T-cell (primary cell): ENCODE results near the gene C1orf174. TPM values are rescaled to one million over a fixed set of nuclear protein-coding genes. Genes with fewer than 3 reads are reported as not detected.

ENCODE experiments used
- ATAC-seq, 4 experiments: fragments of 200-7000 bp in 3 of 4; fragments of 150-1000 bp in 1 of 4; cut with Tn5 transposase; replicated peaks in 1 of 4; 1 replicate in 3 of 4; 2 replicates in 1 of 4; pipeline ENCODE4 v1.10.0; 2021; ENCODE audit warnings: moderate library complexity in 3 of 4, mild to moderate bottlenecking in 2 of 4, moderate number of reproducible peaks in 1 of 4
- CTCF ChIA-PET, 2 donors: fragments of 300-600 bp; sonication (Branson Sonifier 250); formaldehyde crosslinking; loops; one replicate each; lab custom pipeline; 2022; ENCODE audit warnings: antibody characterized with exemption in 2 of 2; lab: Charles Lee
- POLR2A ChIA-PET, 2 donors: fragments of 300-600 bp; sonication (Branson Sonifier 250); formaldehyde crosslinking; loops; one replicate each; lab custom pipeline; 2022; ENCODE audit warnings: antibody characterized with exemption in 2 of 2; lab: Charles Lee
- DNase-seq, 35 experiments: peaks; one replicate each; pipeline versions ENCODE4 v3.0.0 to v3.0.0-alpha.2; 2013 to 2023
- H3K27ac ChIP-seq: one replicate; pipeline ENCODE4 v1.5.1; 2013; ENCODE audit warnings: low read length
- H3K27me3 ChIP-seq, 2 experiments: replicated peaks in 1 of 2; 1 replicate in 1 of 2; 2 replicates in 1 of 2; pipeline versions ENCODE4 v1.6.1 to v1.7.0; 2013; ENCODE audit warnings: low read length in 1 of 2, mixed read lengths in 1 of 2; ENCODE audit not compliant: control insufficient read depth in 2 of 2, insufficient read depth in 2 of 2; ENCODE audit errors: extremely low read depth in 1 of 2
- H3K36me3 ChIP-seq, 2 donors: 1 replicate in 1 of 2; 2 replicates in 1 of 2; pipeline versions ENCODE4 v1.6.1 to v1.7.0; 2013; ENCODE audit warnings: low read length in 1 of 2; ENCODE audit not compliant: control insufficient read depth in 2 of 2, insufficient read depth in 1 of 2; ENCODE audit errors: extremely low read depth in 1 of 2
- H3K4me1 ChIP-seq, 2 experiments: 1 replicate in 1 of 2; 2 replicates in 1 of 2; pipeline versions ENCODE4 v1.6.1 to v1.7.0; 2013; ENCODE audit warnings: low read length in 2 of 2, mixed read lengths in 1 of 2; ENCODE audit not compliant: insufficient read depth in 2 of 2, control insufficient read depth in 1 of 2; ENCODE audit errors: extremely low read depth in 1 of 2
- H3K4me3 ChIP-seq, 2 donors: 1 replicate in 1 of 2; 2 replicates in 1 of 2; pipeline versions ENCODE4 v1.5.1 to v1.7.0; 2013; ENCODE audit warnings: mild to moderate bottlenecking in 2 of 2, low read length in 1 of 2, moderate library complexity in 1 of 2; ENCODE audit not compliant: control insufficient read depth in 1 of 2; ENCODE audit errors: extremely low read depth in 1 of 2
- H3K9me3 ChIP-seq: 2 replicates; pipeline ENCODE4 v1.7.0; 2013
- H3K27ac Mint-ChIP-seq, 2 donors: one replicate each; pipeline ENCODE4 v1.8.0; 2020 to 2021; ENCODE audit warnings: mild to moderate bottlenecking in 2 of 2, mixed read lengths in 2 of 2
- H3K27me3 Mint-ChIP-seq, 2 donors: one replicate each; pipeline ENCODE4 v1.8.0; 2021 to 2022; ENCODE audit warnings: mixed read lengths in 2 of 2
- H3K36me3 Mint-ChIP-seq: one replicate; pipeline ENCODE4 v1.8.0; 2021; ENCODE audit warnings: mixed read lengths
- H3K4me1 Mint-ChIP-seq, 3 donors: one replicate each; pipeline ENCODE4 v1.8.0; 2020 to 2022; ENCODE audit warnings: mixed read lengths in 3 of 3, mild to moderate bottlenecking in 1 of 3
- H3K4me3 Mint-ChIP-seq, 3 donors: one replicate each; pipeline ENCODE4 v1.8.0; 2020 to 2022; ENCODE audit warnings: mild to moderate bottlenecking in 3 of 3, mixed read lengths in 3 of 3, moderate library complexity in 3 of 3
- H3K9me3 Mint-ChIP-seq, 3 donors: one replicate each; pipeline ENCODE4 v1.8.0; 2020 to 2022; ENCODE audit warnings: mixed read lengths in 3 of 3
- WGBS: methylation state at CpG from one replicate; pipeline ENCODE4 v1.1.5; 2013; ENCODE audit warnings: missing lambda C conversion rate; ENCODE audit not compliant: insufficient coverage; 5-methylcytosine and 5-hydroxymethylcytosine counted together
- total RNA-seq, 35 experiments: library from RNA in 6 of 35; stranded (reverse) in 6 of 35; fragments of 120-200 nt in 1 of 35; gene quantifications; one replicate each; pipeline versions ENCODE4 v1.2.1 to v1.2.4 and lab custom pipeline; 2013 to 2026

C1orf174 gene
- total RNA-seq, 5 donors from 2014 or later (not counting 1 experiment from before 2014, with no cell fraction given) = 15.7 to 34.7 (median 33.4) TPM

- Histone ChIP-seq H3K4me1 (no peaks in the 10 kb centered on the region), H3K36me3 (no peaks in the 10 kb centered on the region), H3K27me3 (peaks cover 0 to 28% of the 10 kb centered on the region in 2 experiments), H3K27ac (no peak overlapping the region), H3K4me3 (no peak overlapping the region), H3K9me3 (no peaks in the 10 kb centered on the region)
- no peaks in the 10 kb centered on the region for H3K36me3 Mint-ChIP-seq
- ChIA-PET CTCF (no interaction called here), POLR2A (no interaction called here)
- WGBS = 82% methylated on average over 10 of the region's 12 CpGs
- no peaks in the 10 kb centered on the region for H3K4me1 Mint-ChIP-seq
- H3K27ac Mint-ChIP-seq = no peak overlapping the region
- no peak for ATAC-seq
- no peak for DNase-seq
- peaks cover 0 to 8% (median 6%) of the 10 kb centered on the region in 3 donors for H3K9me3 Mint-ChIP-seq
- H3K27me3 Mint-ChIP-seq = peaks cover 23 to 33% of the 10 kb centered on the region in 2 donors
- no peak overlapping the region for H3K4me3 Mint-ChIP-seq
Observed at GRCh38 chr1:3939242-3940080, 39.4 kb upstream of the C1orf174 start.

GRCh38 chr1:3932156-3932919 is 32.3 kb upstream of the C1orf174 start:
- H3K4me3 Mint-ChIP-seq = no peak overlapping the region
- no peak overlapping the region for H3K27ac Mint-ChIP-seq
- peaks cover 7 to 16% of the 10 kb centered on the region in 2 donors for H3K27me3 Mint-ChIP-seq
- Histone ChIP-seq H3K36me3 (no peaks in the 10 kb centered on the region), H3K4me3 (no peak overlapping the region), H3K27ac (no peak overlapping the region), H3K27me3 (peaks cover 0 to 19% of the 10 kb centered on the region in 2 experiments), H3K4me1 (no peaks in the 10 kb centered on the region), H3K9me3 (no peaks in the 10 kb centered on the region)
- 77% methylated on average over 16 of the region's 21 CpGs for WGBS
- no peak for DNase-seq
- POLR2A ChIA-PET = no interaction called here
- no peaks in the 10 kb centered on the region for H3K36me3 Mint-ChIP-seq
- CTCF ChIA-PET = no interaction called here
- no peak for ATAC-seq
- peaks cover 0 to 6% (median 0%) of the 10 kb centered on the region in 3 donors for H3K4me1 Mint-ChIP-seq
- peaks cover 5 to 6% (median 6%) of the 10 kb centered on the region in 3 donors for H3K9me3 Mint-ChIP-seq

- ATAC-seq (no peak), DNase-seq (no peak)
- Histone ChIP-seq H3K9me3 (no peaks in the 10 kb centered on the region), H3K36me3 (no peaks in the 10 kb centered on the region), H3K27ac (no peak overlapping the region), H3K4me1 (no peaks in the 10 kb centered on the region), H3K4me3 (no peak overlapping the region), H3K27me3 (peaks cover 0 to 19% of the 10 kb centered on the region in 2 experiments)
- POLR2A ChIA-PET = no interaction called here
- Mint-ChIP-seq H3K36me3 (no peaks in the 10 kb centered on the region), H3K27me3 (peaks cover 7 to 16% of the 10 kb centered on the region in 2 donors), H3K9me3 (peaks cover 0 to 5% (median 0%) of the 10 kb centered on the region in 3 donors), H3K27ac (no peak overlapping the region), H3K4me3 (no peak overlapping the region), H3K4me1 (peaks cover 0 to 6% (median 0%) of the 10 kb centered on the region in 3 donors)
- CTCF ChIA-PET = no interaction called here
- 79% methylated on average over 11 of the region's 17 CpGs for WGBS
Observed at GRCh38 chr1:3931007-3931912, 31.2 kb upstream of the C1orf174 start.

- Mint-ChIP-seq H3K4me3 (no peak overlapping the region), H3K27me3 (peaks cover 7 to 22% of the 10 kb centered on the region in 2 donors), H3K4me1 (peaks cover 0 to 6% (median 0%) of the 10 kb centered on the region in 3 donors), H3K27ac (peak overlapping the region in 1 of 2 donors; percentile 3), H3K36me3 (no peaks in the 10 kb centered on the region), H3K9me3 (peaks cover 0 to 5% (median 0%) of the 10 kb centered on the region in 3 donors)
- Histone ChIP-seq H3K27me3 (peaks cover 0 to 26% of the 10 kb centered on the region in 2 experiments), H3K4me3 (no peak overlapping the region), H3K9me3 (no peaks in the 10 kb centered on the region), H3K36me3 (no peaks in the 10 kb centered on the region), H3K4me1 (no peaks in the 10 kb centered on the region), H3K27ac (no peak overlapping the region)
- CTCF ChIA-PET = no interaction called here
- ATAC-seq (no peak), DNase-seq (no peak)
- 87% methylated on average over 7 of the region's 10 CpGs for WGBS
- POLR2A ChIA-PET = no interaction called here
Observed at GRCh38 chr1:3930301-3931006, 30.4 kb upstream of the C1orf174 start.

GRCh38 chr1:3929126-3929525 is 29.1 kb upstream of the C1orf174 start:
- Histone ChIP-seq H3K27me3 (peaks cover 0 to 27% of the 10 kb centered on the region in 2 experiments), H3K4me1 (no peaks in the 10 kb centered on the region), H3K4me3 (no peak overlapping the region), H3K27ac (no peak overlapping the region), H3K36me3 (no peaks in the 10 kb centered on the region), H3K9me3 (no peaks in the 10 kb centered on the region)
- Mint-ChIP-seq H3K4me1 (peaks cover 0 to 6% (median 0%) of the 10 kb centered on the region in 3 donors), H3K27me3 (peaks cover under 1 to 16% of the 10 kb centered on the region in 2 donors), H3K9me3 (peaks cover 0 to 5% (median 0%) of the 10 kb centered on the region in 3 donors), H3K4me3 (no peak overlapping the region), H3K27ac (no peak overlapping the region), H3K36me3 (no peaks in the 10 kb centered on the region)
- WGBS = 100% methylated on average over 2 of the region's 5 CpGs
- ChIA-PET CTCF (no interaction called here), POLR2A (no interaction called here)
- DNase-seq (no peak), ATAC-seq (no peak)
